Neural crest cell (in vitro differentiated cells): ENCODE results near the gene AKAP17A. TPM values are rescaled to one million over a fixed set of nuclear protein-coding genes. Genes with fewer than 3 reads are reported as not detected.

ENCODE experiments used
- DNase-seq: peaks from one replicate; pipeline ENCODE4 v3.0.0; 2021; ENCODE audit warnings: low read depth, mixed read lengths, low spot score
- H3K27ac Mint-ChIP-seq: one replicate; pipeline ENCODE4 v1.8.0; 2021; ENCODE audit warnings: mild to moderate bottlenecking, mixed read lengths; ENCODE audit not compliant: unreplicated experiment
- H3K27me3 Mint-ChIP-seq: 2 replicates; pipeline ENCODE4 v1.8.0; 2021; ENCODE audit warnings: low read depth, mild to moderate bottlenecking, mixed read lengths
- H3K36me3 Mint-ChIP-seq: 2 replicates; pipeline ENCODE4 v1.8.0; 2021; ENCODE audit warnings: low read depth, mild to moderate bottlenecking, mixed read lengths
- H3K4me1 Mint-ChIP-seq: 2 replicates; pipeline ENCODE4 v1.8.0; 2021; ENCODE audit warnings: mixed read lengths
- H3K4me3 Mint-ChIP-seq: one replicate; pipeline ENCODE4 v1.8.0; 2021; ENCODE audit warnings: mild to moderate bottlenecking, mixed read lengths
- H3K9me3 Mint-ChIP-seq: 2 replicates; pipeline ENCODE4 v1.8.0; 2021; ENCODE audit warnings: mixed read lengths
- total RNA-seq: library from RNA; stranded (reverse); gene quantifications from 2 replicates; pipeline ENCODE4 v1.2.1, GENCODE V29; 2021
- TF ChIP-seq, protein P1 (sequence below): fragments of 200-600 bp; sonication (generic); conservative IDR thresholded peaks from 2 replicates; pipeline ENCODE4 v1.5.0; 2021; ENCODE audit warnings: antibody characterized with exemption, mild to moderate bottlenecking

Gene AKAP17A
- total RNA-seq, 1 donor from 2014 or later, result 44.0 TPM

- Mint-ChIP-seq H3K27ac (no peak overlapping the region), H3K27me3 (peaks cover 6% of the 10 kb centered on the region), H3K4me1 (no peaks in the 10 kb centered on the region), H3K36me3 (no peaks in the 10 kb centered on the region), H3K4me3 (no peak overlapping the region), H3K9me3 (no peaks in the 10 kb centered on the region)
- TF ChIP-seq, protein P1, sequence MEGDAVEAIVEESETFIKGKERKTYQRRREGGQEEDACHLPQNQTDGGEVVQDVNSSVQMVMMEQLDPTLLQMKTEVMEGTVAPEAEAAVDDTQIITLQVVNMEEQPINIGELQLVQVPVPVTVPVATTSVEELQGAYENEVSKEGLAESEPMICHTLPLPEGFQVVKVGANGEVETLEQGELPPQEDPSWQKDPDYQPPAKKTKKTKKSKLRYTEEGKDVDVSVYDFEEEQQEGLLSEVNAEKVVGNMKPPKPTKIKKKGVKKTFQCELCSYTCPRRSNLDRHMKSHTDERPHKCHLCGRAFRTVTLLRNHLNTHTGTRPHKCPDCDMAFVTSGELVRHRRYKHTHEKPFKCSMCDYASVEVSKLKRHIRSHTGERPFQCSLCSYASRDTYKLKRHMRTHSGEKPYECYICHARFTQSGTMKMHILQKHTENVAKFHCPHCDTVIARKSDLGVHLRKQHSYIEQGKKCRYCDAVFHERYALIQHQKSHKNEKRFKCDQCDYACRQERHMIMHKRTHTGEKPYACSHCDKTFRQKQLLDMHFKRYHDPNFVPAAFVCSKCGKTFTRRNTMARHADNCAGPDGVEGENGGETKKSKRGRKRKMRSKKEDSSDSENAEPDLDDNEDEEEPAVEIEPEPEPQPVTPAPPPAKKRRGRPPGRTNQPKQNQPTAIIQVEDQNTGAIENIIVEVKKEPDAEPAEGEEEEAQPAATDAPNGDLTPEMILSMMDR, result peak; percentile 72
- peak; percentile 64 for DNase-seq
These were observed 10.3 kb upstream of the AKAP17A start for GRCh38 chrX:1581132-1581531.

DNA sequence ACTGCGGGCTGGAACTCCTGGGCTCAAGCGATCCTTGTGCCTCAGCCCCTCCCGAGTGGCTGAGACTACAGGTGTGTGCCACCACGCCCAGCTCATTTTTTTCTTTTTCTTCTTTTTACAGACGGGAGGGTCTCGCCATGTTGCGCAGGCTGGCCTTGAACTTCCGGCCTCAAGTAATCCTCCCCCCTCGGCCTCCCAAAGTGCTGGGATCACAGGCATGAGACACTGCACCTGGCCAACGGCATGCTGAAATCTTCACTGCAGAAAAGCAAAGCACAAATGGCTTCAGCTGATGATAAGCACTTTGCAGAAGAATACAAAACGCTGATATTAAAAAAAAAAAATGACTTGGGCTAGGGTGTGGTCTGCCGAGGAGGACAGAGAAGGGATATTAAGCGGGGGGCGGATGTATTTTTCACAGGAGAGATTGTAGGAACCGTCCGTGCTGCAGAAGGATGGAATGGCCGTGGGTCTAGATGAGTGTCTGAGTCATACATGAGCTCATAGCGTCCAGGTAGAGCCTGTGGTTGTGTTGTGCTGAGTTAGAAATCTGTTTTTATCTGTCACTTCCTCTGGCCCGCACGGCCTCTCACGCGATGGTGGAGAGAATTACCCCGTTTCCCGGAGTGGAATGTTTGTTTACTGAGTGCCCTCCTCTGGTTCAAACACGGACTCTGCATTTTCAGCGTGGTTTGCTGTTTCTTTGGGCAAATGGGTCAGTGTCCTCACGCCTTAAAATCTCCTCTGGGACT lies 8.5 kb upstream of the AKAP17A start:
- no peaks in the 10 kb centered on the region for H3K9me3 Mint-ChIP-seq

DNA sequence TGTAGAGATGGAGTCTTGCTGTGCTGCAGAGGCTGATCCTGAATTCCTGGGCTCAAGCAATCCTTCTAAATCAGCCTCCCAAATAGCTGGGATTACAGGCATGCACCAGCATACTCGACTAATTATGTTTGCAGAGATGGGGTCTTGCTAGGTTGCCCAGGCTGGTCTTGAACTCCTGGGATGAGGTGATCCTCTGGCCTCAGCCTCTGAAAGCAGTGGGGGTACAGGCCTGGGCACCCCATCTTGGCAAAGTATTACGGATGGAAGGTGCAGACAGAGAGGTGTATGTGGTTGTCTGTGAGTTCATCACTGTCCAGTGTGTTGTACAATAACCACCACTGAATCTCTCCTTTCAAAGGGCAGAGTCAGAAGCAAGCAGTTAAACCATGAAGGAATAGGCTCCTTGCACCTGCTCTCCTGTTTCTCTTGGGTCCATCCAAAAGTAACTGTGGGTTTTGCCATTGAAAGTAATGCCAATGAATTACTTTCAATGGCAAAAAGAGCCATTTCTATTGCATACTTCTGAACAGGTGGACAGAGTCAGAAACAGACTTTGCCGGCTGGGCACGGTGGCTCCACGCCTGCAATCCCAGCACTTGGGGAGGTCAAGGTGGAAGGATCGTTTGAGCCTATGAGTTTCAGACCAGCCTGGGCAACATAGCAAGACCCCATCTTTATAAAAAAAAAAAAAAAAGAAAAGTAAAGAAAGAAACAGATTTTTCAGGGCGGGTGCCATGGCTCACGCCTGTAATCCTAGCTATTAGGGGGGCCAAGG lies 7.0 kb upstream of the AKAP17A start:
- no peaks in the 10 kb centered on the region for H3K36me3 Mint-ChIP-seq
- no peak for DNase-seq
- H3K4me1 Mint-ChIP-seq, result peaks cover under 1% of the 10 kb centered on the region
- no peak overlapping the region for H3K27ac Mint-ChIP-seq
- peaks cover 6% of the 10 kb centered on the region for H3K27me3 Mint-ChIP-seq
- TF ChIP-seq, protein P1, result no peak
- H3K4me3 Mint-ChIP-seq, result no peak overlapping the region
- no peaks in the 10 kb centered on the region for H3K9me3 Mint-ChIP-seq

More for the DNA sequence above, 8.5 kb upstream of the AKAP17A start:
- no peak for DNase-seq
- TF ChIP-seq, protein P1, result no peak
- H3K27ac Mint-ChIP-seq, result no peak overlapping the region
- no peaks in the 10 kb centered on the region for H3K4me1 Mint-ChIP-seq
- H3K27me3 Mint-ChIP-seq, result peaks cover 6% of the 10 kb centered on the region
- no peaks in the 10 kb centered on the region for H3K36me3 Mint-ChIP-seq
- no peak overlapping the region for H3K4me3 Mint-ChIP-seq

DNA sequence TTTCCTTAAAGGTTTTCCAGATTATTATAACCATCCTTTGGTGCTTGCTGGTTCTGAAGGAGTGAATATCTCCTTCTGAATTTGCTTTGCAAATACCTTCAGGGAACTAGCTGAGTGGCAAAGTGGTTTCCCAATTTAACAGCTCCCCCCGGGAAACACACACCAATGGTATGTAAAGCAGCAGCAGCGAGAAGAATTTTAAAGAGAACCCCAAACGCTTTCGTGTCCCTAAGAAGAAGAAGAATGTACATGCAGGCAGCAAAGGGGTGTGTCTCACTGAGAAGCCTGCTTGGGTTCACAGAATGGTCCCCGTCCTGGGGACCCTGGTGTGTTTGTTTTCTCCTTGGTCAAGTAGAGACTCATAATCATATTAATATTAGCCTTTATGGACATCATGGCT lies 4.2 kb upstream of the AKAP17A start:
- Mint-ChIP-seq H3K27ac (no peak overlapping the region), H3K36me3 (no peaks in the 10 kb centered on the region), H3K9me3 (no peaks in the 10 kb centered on the region), H3K4me3 (no peak overlapping the region), H3K4me1 (peaks cover 4% of the 10 kb centered on the region), H3K27me3 (peaks cover 6% of the 10 kb centered on the region)
- TF ChIP-seq, protein P1, result no peak
- DNase-seq, result no peak

DNA sequence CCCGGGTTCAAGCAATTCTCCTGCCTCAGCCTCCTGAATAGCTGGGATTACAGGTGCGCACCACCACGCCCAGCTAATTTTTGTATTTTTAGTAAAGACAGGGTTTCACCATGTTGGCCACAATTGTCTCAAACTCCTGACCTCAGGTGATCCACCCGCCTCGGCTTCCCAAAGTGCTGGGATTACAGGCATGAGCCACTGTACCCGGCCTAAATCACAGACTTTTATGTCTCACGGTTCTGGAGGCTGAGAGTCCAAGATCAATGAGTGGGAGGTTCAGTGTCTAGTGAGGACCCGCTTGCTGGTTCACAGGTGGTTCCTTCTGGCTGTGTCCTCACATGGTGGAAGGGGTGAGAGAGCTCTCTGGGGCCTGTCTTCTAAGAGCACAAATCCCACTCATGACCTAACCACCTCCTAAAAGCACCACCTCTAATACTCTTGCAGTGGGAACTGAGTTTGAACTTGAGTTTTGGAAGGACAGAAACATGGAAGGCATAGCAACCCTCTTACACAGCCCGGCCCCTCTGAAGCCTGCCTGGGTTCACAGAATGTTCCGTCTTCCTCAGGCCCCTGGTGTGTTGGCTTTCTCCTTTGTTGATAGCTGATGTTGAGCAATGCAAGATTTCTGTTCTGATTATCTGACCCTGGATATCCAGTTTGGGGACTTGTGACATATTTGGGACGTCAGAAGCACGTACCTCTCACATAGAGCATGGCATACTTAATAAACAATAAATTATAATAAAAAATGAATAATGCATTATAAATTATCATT lies 1.9 kb upstream of the AKAP17A start:
- no peak overlapping the region for H3K27ac Mint-ChIP-seq
- H3K27me3 Mint-ChIP-seq, result no peaks in the 10 kb centered on the region
- no peaks in the 10 kb centered on the region for H3K9me3 Mint-ChIP-seq
- peaks cover 13% of the 10 kb centered on the region for H3K4me1 Mint-ChIP-seq
- TF ChIP-seq, protein P1, result no peak
- H3K36me3 Mint-ChIP-seq, result no peaks in the 10 kb centered on the region
- no peak for DNase-seq
- H3K4me3 Mint-ChIP-seq, result peak overlapping the region; percentile 67
